Lower leg skin (tissue), 3 donors: ENCODE results near the gene NELFB.

ENCODE experiments used
- CTCF ChIP-seq, 3 donors: fragments of 450-650 bp; IDR thresholded peaks; one replicate each; pipeline ENCODE4 v1.5.1; 2016; ENCODE audit warnings: antibody characterized with exemption in 3 of 3, mild to moderate bottlenecking in 3 of 3, moderate library complexity in 2 of 3
- POLR2A ChIP-seq, 2 donors: fragments of 450-650 bp; IDR thresholded peaks; one replicate each; pipeline ENCODE4 v1.6.1; 2016 to 2017; ENCODE audit warnings: antibody characterized with exemption in 2 of 2, mild to moderate bottlenecking in 1 of 2, moderate library complexity in 1 of 2

GRCh38 chr9:137237759-137238726 lies 17.1 kb upstream of the NELFB start:
- TF ChIP-seq CTCF (IDR thresholded peaks at IDR 0.05) (no peak), POLR2A (IDR thresholded peaks at IDR 0.05) (no peak)
